ENCODE measurements around the gene TENM3. TPM values are rescaled to one million over a fixed set of nuclear protein-coding genes. Genes with fewer than 3 reads are reported as not detected.

The TENM3 gene
- total RNA-seq, 1 experiment from 2014 or later = 71.0 TPM

GRCh38 chr4:182231496-182231895 is 11.7 kb upstream of the TENM3 start:
- no peak for TF ChIP-seq ZBTB21 (CRISPR knock-in tag; IDR thresholded peaks at IDR 0.05; ENCODE audit: borderline replicate concordance)
- TF ChIP-seq MYBL2 (CRISPR knock-in tag; IDR thresholded peaks at IDR 0.05) = no peak
- no peak for TF ChIP-seq ESRRA (CRISPR knock-in tag; IDR thresholded peaks at IDR 0.05; ENCODE audit: borderline replicate concordance)
- peaks cover 17% of the 10 kb centered on the region for H3K4me1 Mint-ChIP-seq
- no peak overlapping the region for H3K27ac Mint-ChIP-seq
- DNase-seq (ENCODE audit: low spot score) (no peak), ATAC-seq (no peak)
- CTCF ChIA-PET = no interaction called here
- POLR2A ChIA-PET = interaction anchor here (0.6 kb wide), 1 partner anchor 453 kb away, joined by 3 read pairs; no protein-coding TSS in a partner anchor
- H3K36me3 Mint-ChIP-seq = no peaks in the 10 kb centered on the region
- no peaks in the 10 kb centered on the region for H3K27me3 Mint-ChIP-seq (ENCODE audit: low read depth)
- no peak overlapping the region for H3K4me3 Mint-ChIP-seq
- no peaks in the 10 kb centered on the region for H3K9me3 Mint-ChIP-seq

GRCh38 chr4:182233310-182234090 is 9.7 kb upstream of the TENM3 start:
- Mint-ChIP-seq H3K4me1 (peaks cover 21% of the 10 kb centered on the region), H3K36me3 (peaks cover 3% of the 10 kb centered on the region; the same call in 1 of the 2 replicates), H3K4me3 (no peak overlapping the region), H3K27me3 (ENCODE audit: low read depth) (no peaks in the 10 kb centered on the region), H3K9me3 (peaks cover 5% of the 10 kb centered on the region), H3K27ac (no peak overlapping the region)
- ATAC-seq = no peak
- CTCF ChIA-PET = interaction anchor here (0.6 kb wide), 1 partner anchor 469 kb away, joined by 3 read pairs; no protein-coding TSS in a partner anchor
- no peak for DNase-seq (ENCODE audit: low spot score)
- POLR2A ChIA-PET = no interaction called here
- TF ChIP-seq SOX15 (CRISPR knock-in tag; IDR thresholded peaks at IDR 0.05) = no peak
- TF ChIP-seq ZNF416 (CRISPR knock-in tag; IDR thresholded peaks at IDR 0.05) = no peak
- TF ChIP-seq STAT6 (CRISPR knock-in tag; conservative IDR thresholded peaks at IDR 0.05; ENCODE audit: low read depth) = no peak
- TF ChIP-seq FOXJ3 (CRISPR knock-in tag; IDR thresholded peaks at IDR 0.05; ENCODE audit: borderline replicate concordance) = no peak
- TF ChIP-seq NFYB (CRISPR knock-in tag; conservative IDR thresholded peaks at IDR 0.05; ENCODE audit: low read depth) = no peak
- no peak for TF ChIP-seq CREB1 (CRISPR knock-in tag; IDR thresholded peaks at IDR 0.05)
- TF ChIP-seq E2F1 (CRISPR knock-in tag; IDR thresholded peaks at IDR 0.05) = no peak
- TF ChIP-seq MLX (CRISPR knock-in tag; IDR thresholded peaks at IDR 0.05) = no peak
- no peak for TF ChIP-seq ATF3 (CRISPR knock-in tag; conservative IDR thresholded peaks at IDR 0.05)
- no peak for TF ChIP-seq FOXK1 (CRISPR knock-in tag; IDR thresholded peaks at IDR 0.05)
- TF ChIP-seq CREM (CRISPR knock-in tag; IDR thresholded peaks at IDR 0.05) = no peak
- TF ChIP-seq USF2 (CRISPR knock-in tag; IDR thresholded peaks at IDR 0.05) = no peak
